Astrocyte (in vitro differentiated cells and primary cell): Measurements from ENCODE around the gene SIPA1. TPM values are rescaled to one million over a fixed set of nuclear protein-coding genes. Genes with fewer than 3 reads are reported as not detected.
A peak's percentile ranks its signal among the peaks of the same experiment; 100 is the strongest.

Experiments
- DNase-seq: peaks from one replicate; pipeline ENCODE4 v3.0.0-alpha.2; 2010; ENCODE audit warnings: low read depth
- FAIRE-seq: peaks from 2 replicates; lab custom pipeline; 2011; peaks lifted over from hg19 to GRCh38; lab: Jason Lieb, UNC
- H2AFZ ChIP-seq: 2 replicates; pipeline ENCODE4 v1.6.0; 2012; ENCODE audit warnings: low read depth, low read length, inconsistent platforms
- H3K27ac ChIP-seq: 2 replicates; pipeline ENCODE4 v1.5.1; 2011; ENCODE audit warnings: low read depth, low read length, inconsistent platforms
- H3K27me3 ChIP-seq: 2 replicates; pipeline ENCODE4 v1.6.0; 2011; ENCODE audit warnings: low read length, inconsistent platforms; ENCODE audit not compliant: insufficient read depth
- H3K36me3 ChIP-seq: 2 replicates; pipeline ENCODE4 v1.5.1; 2011; ENCODE audit warnings: low read length, inconsistent platforms; ENCODE audit not compliant: insufficient read depth
- H3K4me1 ChIP-seq: 2 replicates; pipeline ENCODE4 v1.5.1; 2011; ENCODE audit warnings: low read length, inconsistent platforms; ENCODE audit not compliant: insufficient read depth
- H3K4me2 ChIP-seq: 2 replicates; pipeline ENCODE4 v1.6.0; 2012; ENCODE audit warnings: low read length, inconsistent platforms
- H3K4me3 ChIP-seq: 2 replicates; pipeline ENCODE4 v1.5.1; 2011; ENCODE audit warnings: low read depth, mild to moderate bottlenecking, low read length, inconsistent platforms; ENCODE audit not compliant: insufficient read depth
- H3K79me2 ChIP-seq: 2 replicates; pipeline ENCODE4 v1.6.0; 2012; ENCODE audit warnings: mild to moderate bottlenecking, low read length, inconsistent platforms; ENCODE audit not compliant: insufficient read depth
- H3K9ac ChIP-seq: 2 replicates; pipeline ENCODE4 v1.6.0; 2012; ENCODE audit warnings: mild to moderate bottlenecking, low read length, inconsistent platforms
- H3K9me3 ChIP-seq: 2 replicates; pipeline ENCODE4 v1.5.1; 2012; ENCODE audit warnings: low read depth, mild to moderate bottlenecking, low read length, inconsistent platforms; ENCODE audit not compliant: insufficient read depth
- H4K20me1 ChIP-seq: 2 replicates; pipeline ENCODE4 v1.6.0; 2012; ENCODE audit warnings: low read length, inconsistent platforms; ENCODE audit not compliant: insufficient read depth
- H3K27ac Mint-ChIP-seq: one replicate; pipeline ENCODE4 v1.8.0; 2021; ENCODE audit warnings: mild to moderate bottlenecking, mixed read lengths; ENCODE audit not compliant: unreplicated experiment
- H3K27me3 Mint-ChIP-seq: one replicate; pipeline ENCODE4 v1.8.0; 2021; ENCODE audit warnings: low read depth, mixed read lengths; ENCODE audit not compliant: unreplicated experiment
- H3K36me3 Mint-ChIP-seq: one replicate; pipeline ENCODE4 v1.8.0; 2021; ENCODE audit warnings: low read depth, mixed read lengths; ENCODE audit not compliant: unreplicated experiment
- H3K4me1 Mint-ChIP-seq: one replicate; pipeline ENCODE4 v1.8.0; 2021; ENCODE audit warnings: low read depth, mixed read lengths; ENCODE audit not compliant: unreplicated experiment
- H3K4me3 Mint-ChIP-seq: one replicate; pipeline ENCODE4 v1.8.0; 2021; ENCODE audit warnings: mild to moderate bottlenecking, moderate library complexity, mixed read lengths; ENCODE audit not compliant: unreplicated experiment
- H3K9me3 Mint-ChIP-seq: one replicate; pipeline ENCODE4 v1.8.0; 2021; ENCODE audit warnings: mild to moderate bottlenecking, mixed read lengths; ENCODE audit not compliant: unreplicated experiment
- CTCF ChIP-seq: IDR thresholded peaks from 2 replicates; pipeline ENCODE4 v1.5.1; 2011; ENCODE audit warnings: low read depth, mild to moderate bottlenecking, inconsistent platforms, low read length, moderate library complexity; ENCODE audit not compliant: insufficient read depth
- EZH2 ChIP-seq: IDR thresholded peaks from 2 replicates; pipeline ENCODE4 v1.6.1; 2012; ENCODE audit warnings: mild to moderate bottlenecking, low read length, inconsistent platforms; ENCODE audit not compliant: insufficient read depth
- total RNA-seq: library from RNA; stranded (reverse); gene quantifications from 2 replicates; pipeline ENCODE4 v1.2.1, GENCODE V29; 2021

SIPA1 gene
- total RNA-seq, 1 donor from 2014 or later, result 26.7 TPM

- no peak overlapping the region for H3K27ac Mint-ChIP-seq
Observed at GRCh38 chr11:65609229-65609628, 28.7 kb upstream of the SIPA1 start.

GRCh38 chr11:65609665-65610064 lies 28.2 kb upstream of the SIPA1 start:
- H3K27me3 Mint-ChIP-seq, result no peaks in the 10 kb centered on the region

More at GRCh38 chr11:65609229-65609628, 28.7 kb upstream of the SIPA1 start:
- no peak for DNase-seq
- Mint-ChIP-seq H3K27me3 (no peaks in the 10 kb centered on the region), H3K4me3 (no peak overlapping the region), H3K36me3 (peaks cover 28% of the 10 kb centered on the region), H3K4me1 (peaks cover 27% of the 10 kb centered on the region), H3K9me3 (no peaks in the 10 kb centered on the region)
- Histone ChIP-seq H3K9ac (no peak overlapping the region), H3K27me3 (no peaks in the 10 kb centered on the region), H2AFZ (no peak overlapping the region), H3K4me3 (no peak overlapping the region), H3K27ac (no peak overlapping the region), H3K4me2 (no peak overlapping the region), H3K36me3 (peaks cover 18% of the 10 kb centered on the region), H3K79me2 (peaks cover 66% of the 10 kb centered on the region), H3K4me1 (peaks cover 41% of the 10 kb centered on the region), H3K9me3 (no peaks in the 10 kb centered on the region), H4K20me1 (peaks cover 72% of the 10 kb centered on the region)
- no peak for FAIRE-seq
- TF ChIP-seq EZH2 (no peak), CTCF (no peak)

More at GRCh38 chr11:65609665-65610064, 28.2 kb upstream of the SIPA1 start:
- Mint-ChIP-seq H3K27ac (no peak overlapping the region), H3K9me3 (no peaks in the 10 kb centered on the region), H3K4me1 (peaks cover 27% of the 10 kb centered on the region), H3K4me3 (peak overlapping the region; percentile 12), H3K36me3 (peaks cover 28% of the 10 kb centered on the region)
- Histone ChIP-seq H3K79me2 (peaks cover 70% of the 10 kb centered on the region), H2AFZ (no peak overlapping the region), H4K20me1 (peaks cover 72% of the 10 kb centered on the region), H3K27ac (no peak overlapping the region), H3K4me3 (no peak overlapping the region), H3K27me3 (no peaks in the 10 kb centered on the region), H3K4me1 (peaks cover 41% of the 10 kb centered on the region), H3K9me3 (no peaks in the 10 kb centered on the region), H3K9ac (no peak overlapping the region), H3K36me3 (peaks cover 14% of the 10 kb centered on the region), H3K4me2 (no peak overlapping the region)
- no peak for TF ChIP-seq EZH2
- TF ChIP-seq CTCF, result no peak
- FAIRE-seq (no peak), DNase-seq (no peak)
